Activated CD4-positive, alpha-beta T cell treated with anti-CD3 and anti-CD28 coated beads, Interleukin-2, amount 50 U/mL, for 16 hours (primary cell): ENCODE measurements around the gene MED12L.
A peak's percentile ranks its signal among the peaks of the same experiment; 100 is the strongest.
"Not testable (repeated sequence)": the region's sequence is repeated elsewhere in the genome, so short reads cannot be mapped to it uniquely, and the experiment has no call there.

Experiments used
- DNase-seq: peaks from one replicate; pipeline ENCODE4 v3.0.0-alpha.2; 2020

MED12L gene

DNA sequence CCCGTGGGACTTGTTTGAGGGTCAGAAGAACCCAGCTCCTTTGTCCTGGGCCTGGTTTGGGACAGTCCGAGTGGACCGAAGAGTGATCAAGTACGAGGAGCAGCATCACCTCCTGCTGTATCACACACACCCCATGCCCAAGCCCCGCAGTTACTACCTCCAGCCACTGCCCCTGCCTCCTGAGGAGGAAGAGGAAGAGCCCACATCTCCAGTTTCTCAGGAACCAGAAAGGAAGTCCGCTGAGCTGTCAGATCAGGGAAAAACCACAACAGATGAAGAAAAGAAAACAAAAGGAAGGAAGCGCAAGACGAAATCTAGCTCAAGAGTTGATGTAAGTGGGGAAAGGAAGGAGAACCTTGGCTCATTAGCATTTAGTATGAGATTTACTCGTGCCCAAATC lies 302.4 kb downstream of the MED12L start:
- no peak for DNase-seq

DNA sequence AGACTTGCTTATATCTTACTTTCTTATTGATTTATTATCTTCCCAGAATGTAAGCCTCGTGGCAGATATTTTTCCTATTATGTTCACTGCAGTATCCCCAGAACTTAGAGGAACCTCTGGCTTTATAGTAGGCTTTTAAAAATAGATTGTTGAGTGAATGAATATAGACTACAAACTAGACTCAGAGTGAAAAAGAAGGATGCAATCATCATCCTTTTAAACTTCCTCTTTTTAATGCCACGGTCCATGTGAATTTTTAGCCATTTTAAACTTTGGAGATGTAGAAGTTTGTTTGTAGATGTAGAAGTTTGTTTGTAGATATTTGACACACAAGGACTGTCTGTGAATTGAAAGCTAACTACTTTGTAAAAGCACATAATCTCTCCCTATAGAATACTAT lies 306.3 kb downstream of the MED12L start:
- DNase-seq, result no peak

DNA sequence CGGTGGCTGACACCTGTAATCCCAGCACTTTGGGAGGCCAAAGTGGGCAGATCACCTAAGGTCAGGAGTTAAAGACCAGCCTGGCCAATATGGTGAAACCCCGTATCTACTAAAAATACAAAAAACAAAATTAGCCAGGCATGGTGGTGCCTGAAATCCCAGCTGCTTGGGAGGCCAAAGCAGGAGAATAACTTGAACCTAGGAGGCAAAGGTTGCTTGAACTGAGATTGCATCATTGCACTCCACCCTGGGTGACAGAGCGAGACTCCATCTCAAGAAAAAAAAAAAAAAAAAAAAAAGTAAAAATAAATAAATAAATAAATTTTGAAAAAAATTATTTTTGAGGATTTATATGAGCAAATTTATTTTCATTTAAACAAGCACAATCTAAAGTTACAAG lies 306.7 kb downstream of the MED12L start:
- DNase-seq, result not testable (repeated sequence)

DNA sequence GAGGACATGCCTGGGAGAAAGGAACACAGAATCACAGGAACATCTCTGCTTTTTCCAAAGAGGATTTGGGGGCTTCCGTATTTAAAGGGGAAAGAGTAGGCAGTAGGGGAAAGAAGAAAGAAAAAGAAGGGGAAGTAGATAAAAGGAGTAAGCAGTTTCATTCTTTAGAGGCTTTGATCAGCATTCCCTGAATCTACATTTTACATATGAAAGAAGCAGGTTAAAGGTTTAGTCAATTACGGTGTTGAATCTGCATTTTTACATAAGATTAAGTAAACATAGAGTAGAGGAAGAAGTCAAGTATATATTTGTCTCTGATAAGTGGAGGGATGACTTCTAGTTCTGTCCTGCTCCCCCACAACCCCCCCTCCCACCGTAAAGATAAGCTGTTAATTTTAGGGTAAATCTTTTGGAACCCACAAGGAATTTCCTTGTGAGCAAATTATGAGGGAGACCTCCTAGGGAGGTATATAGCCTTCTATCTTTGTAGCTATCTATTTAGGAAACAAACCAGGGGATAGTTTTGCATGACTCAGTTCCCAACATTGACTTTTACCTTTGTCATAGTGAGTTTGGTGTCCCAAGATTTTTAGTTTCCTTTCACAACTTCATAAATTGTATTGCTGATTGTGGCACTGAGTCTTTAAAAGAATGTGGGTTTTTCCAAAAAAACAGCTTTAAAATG lies 307.8 kb downstream of the MED12L start:
- no peak for DNase-seq

DNA sequence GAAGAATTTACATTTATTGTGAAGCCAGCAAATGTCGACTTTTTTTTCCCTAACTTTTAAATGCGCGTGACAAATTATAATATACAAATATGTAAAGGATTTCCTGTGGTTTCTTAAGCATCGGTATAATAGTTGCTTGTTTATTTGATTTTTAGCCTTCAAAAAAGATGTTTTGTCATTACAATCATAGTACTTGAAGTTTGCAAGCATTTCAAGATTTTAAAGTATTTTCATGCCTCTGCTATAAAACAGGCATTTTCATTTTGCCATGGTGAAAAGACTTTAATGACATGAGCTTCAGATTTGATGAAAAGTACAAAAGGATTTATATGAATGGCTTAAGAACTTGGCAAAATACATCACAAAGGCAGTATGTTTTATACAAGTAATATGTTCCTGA lies 308.5 kb downstream of the MED12L start:
- no peak for DNase-seq

DNA sequence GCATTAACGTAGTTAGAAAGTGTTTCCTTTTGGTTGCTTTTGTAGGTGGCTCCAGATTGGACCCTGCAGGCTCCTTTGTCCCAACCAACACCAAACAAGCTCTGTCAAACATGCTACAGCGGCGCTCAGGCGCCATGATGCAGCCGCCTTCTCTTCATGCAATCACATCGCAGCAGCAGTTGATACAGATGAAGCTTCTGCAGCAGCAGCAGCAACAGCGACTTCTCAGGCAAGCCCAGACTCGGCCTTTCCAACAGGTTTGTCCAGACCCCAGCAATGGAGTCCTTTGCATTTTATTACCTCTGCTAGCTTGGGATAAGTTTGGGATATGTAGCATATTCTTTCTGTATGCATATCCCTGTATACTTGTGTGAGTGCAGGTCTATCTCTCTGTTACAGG lies 309.1 kb downstream of the MED12L start:
- no peak for DNase-seq

DNA sequence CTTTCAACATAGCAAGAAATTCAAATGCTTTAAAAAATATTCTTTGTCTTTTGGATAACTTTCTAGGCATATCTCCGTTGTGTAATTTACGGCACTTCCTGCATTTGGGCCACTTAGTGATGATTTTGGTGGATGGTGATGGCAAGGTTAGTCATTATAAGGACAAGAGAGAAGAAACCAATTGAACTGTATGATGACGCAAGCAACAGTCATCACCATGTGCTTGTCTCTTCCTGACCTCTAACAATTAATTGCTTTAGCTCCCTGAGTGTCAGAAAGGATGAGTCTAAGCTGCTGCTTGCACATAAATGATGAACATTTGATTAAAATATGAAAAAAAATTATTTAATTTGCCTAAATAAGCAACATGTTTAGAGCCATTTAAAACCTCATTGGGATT lies 310.3 kb downstream of the MED12L start:
- no peak for DNase-seq

DNA sequence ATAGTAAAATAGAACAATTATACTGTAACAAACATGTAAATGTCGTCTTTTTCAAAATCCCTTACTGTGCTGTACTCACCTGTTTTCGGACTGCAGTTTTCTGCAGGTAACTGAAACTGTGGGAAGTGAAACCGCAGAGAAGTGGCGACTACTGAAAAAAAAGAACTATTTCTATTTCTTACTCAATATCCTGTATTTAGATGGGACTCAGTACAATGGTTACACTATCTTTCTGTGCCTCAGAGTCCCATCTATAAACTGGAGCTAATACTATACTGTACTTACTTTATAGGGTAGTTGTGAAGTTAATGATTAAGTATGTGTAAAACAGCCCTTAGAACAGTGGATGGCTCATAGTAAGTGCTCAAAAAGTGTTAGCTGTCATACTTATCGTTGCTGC lies 313.4 kb downstream of the MED12L start:
- DNase-seq, result no peak

DNA sequence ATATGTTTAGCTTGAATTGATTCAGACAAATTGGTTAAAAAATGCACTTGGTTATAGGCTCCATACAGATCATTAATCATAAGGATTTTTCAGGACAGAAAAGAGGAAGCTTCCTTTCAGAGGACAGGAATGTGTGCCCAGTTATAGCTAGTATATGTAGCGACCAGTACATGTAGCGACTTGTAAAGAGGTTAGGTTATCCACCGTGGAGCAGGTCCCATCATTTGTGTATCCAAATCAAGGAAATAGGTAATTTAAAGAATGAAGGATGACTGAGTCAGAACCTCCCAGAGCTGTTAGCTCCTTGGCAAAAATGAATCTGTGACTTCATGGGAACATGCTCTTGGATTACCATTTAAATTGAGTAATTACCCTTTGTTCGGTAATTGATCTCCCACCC lies 314.9 kb downstream of the MED12L start:
- DNase-seq, result no peak

DNA sequence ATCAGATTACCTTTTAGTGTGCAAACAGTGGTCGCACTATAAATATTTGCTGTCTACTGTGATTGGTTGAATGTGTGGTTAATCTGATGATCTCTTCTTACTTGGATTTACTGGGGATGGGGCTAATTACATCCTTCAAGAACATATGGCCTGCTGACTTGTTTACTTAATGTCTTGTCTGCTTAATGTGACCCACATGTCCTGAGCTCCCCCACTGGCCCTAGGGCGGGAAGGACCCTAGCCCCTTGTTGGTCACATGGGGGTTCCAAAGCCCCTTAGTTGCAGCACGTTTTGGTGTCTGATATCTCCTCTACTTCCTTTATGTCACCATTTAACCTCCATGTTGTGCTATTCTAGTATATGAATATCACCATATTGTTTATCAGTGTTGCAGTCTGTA lies 316.9 kb downstream of the MED12L start:
- DNase-seq, result no peak

DNA sequence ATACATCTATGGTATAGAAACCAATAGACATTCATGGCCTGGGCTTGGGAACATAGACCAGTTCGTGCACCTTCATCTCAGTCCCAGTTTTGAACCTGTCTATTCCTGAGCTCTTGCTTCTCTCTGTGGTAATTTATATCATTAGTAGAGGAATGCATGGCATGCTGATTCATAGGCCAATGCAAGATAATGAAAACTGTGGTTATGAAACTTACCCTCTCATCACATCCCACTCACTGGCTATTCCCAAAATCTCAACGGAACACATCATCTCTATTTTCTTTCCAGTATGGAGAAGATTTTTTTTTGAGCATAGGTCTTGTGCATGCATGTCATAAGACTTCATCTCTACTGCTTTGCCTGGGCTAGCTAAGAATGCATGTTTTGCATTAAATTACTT lies 317.8 kb downstream of the MED12L start:
- DNase-seq, result no peak

DNA sequence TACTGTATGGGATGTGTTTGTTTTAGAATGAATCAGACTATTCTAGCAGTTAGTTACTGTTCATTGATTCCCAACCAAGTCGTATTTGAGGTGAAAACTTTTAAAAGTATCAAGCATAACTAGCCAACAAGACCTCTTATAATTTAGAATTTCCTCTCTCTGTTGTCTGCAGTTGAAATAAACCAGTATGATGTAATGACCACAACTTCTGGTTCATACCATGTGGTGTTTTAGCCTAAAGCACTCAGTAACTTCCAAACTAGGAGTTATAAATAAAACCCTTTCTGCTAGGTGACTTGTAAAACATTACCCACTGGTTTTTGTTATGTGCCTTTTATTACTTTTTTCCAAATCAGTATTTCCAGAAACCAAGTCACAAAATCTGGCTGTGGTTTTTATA lies 318.9 kb downstream of the MED12L start:
- DNase-seq, result no peak

DNA sequence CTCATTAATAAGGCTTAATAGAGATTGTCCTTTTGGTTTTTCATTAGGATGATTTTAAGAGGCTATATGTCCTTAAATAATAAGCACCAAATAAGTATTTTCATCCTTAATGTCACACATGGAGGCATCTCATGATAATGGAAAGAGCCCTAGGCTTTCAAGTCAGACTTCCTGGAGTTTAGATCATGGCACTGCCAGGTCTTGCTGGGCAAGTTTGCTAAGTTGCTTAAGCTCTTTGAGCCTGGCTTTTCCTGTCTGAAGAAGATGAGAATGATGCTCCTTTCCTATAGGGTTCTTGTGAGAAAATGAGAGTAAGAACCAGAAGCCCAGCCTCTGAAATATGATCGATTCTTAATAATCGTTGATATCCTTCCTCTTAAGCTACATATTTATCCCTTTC lies 322.5 kb downstream of the MED12L start:
- no peak for DNase-seq

DNA sequence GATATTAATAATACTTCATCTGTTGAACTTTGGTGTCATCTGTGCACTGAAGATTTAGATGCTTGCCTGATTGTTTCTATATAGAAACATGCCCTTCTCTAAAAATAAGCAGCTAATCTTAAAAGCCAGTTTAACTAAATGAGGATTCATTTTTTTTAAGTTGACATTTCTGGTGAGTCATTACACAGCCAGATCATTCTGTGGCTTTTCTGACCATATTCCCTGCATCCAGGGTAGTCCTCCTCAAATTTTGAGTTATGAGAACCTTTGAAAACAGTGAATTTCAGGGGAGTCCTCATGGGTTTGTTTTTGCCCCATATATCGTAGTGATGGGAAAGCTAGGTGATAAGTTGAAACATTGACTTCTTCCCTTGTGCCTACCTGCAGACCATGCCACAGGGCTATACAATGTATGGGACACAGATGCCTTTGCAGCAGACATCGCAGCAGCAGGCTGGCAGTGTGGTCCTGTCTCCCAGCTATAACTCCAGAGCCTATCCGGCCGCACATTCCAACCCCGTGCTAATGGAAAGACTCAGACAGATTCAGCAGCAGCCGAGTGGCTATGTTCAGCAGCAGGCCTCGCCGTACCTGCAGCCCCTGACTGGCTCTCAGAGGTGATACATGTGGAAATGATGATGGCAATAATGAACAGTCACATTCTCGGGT lies 325.6 kb downstream of the MED12L start:
- DNase-seq, result no peak

DNA sequence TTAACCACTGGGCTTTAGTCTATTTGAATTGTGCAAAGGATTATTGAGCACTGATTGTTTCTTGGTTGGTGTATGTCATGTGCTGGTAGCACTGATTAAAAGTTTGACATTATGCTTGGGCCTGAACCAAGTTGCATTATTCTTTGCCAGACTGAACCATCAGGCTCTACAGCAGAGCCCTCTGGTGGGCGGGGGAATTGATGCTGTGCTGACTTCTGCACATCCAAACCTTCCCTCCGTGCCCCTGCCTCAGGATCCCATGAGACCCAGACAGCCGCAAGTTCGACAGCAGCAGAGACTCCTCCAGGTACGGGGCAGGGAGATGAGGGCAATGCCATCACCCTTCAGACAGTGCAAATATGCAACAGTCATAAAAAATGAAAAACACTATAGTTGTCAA lies 327.5 kb downstream of the MED12L start:
- no peak for DNase-seq

DNA sequence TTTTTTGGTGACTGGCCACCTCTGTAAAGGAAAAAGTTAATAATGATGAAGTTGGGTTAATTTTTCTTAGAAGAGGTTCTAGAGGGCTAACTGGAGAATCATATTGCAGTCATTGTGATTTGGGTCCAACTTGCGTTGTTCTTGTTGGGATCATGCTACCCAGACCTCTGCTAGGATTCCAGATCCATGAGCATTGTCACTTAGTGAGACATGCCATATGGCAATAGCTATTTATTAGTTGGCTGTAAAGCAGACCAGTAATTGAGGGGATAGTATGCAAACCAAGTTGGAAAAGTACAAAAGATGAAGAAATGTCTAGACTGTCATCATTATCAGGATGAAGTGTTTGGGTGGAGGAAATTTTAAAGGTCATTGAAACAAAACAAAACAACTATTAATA lies 329.8 kb downstream of the MED12L start:
- no peak for DNase-seq

DNA sequence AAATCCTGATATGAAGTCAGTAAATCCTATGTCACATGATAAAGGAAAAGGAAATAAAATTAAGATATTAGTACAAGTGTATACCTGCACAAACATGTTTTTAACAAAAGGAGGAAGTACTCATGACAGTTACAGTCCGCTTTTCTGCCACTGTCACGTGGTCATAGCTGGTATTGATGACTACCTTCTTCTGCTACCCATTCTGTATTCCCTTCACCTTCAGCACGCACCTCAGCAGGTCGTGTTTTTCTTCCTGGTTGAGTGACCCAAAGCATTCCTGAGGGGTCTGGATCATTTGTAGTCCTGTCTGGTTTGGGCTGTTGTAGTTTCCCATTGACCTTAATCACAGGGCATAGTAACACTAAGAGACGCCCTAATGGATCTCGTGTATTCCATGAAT lies 334.3 kb downstream of the MED12L start:
- no peak for DNase-seq

DNA sequence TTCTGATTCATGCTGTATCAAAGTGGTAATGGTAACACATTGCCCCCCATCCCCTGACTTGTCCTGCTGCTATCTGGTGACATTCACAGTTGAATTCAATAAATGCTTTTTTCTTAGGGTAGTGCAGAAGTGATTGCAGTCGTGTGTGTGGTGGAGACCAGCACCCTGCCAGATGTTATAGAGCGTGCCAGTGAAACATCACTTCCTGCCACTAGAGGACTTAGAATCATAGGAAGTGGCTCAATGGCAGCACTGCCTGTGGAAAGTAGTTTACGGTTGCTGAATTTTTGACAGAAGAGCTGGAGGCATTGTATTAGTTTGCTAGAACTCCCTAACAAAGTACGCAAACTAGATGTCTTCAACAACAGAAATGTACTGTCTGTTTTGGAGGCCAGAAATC lies 336.5 kb downstream of the MED12L start:
- DNase-seq, result no peak

DNA sequence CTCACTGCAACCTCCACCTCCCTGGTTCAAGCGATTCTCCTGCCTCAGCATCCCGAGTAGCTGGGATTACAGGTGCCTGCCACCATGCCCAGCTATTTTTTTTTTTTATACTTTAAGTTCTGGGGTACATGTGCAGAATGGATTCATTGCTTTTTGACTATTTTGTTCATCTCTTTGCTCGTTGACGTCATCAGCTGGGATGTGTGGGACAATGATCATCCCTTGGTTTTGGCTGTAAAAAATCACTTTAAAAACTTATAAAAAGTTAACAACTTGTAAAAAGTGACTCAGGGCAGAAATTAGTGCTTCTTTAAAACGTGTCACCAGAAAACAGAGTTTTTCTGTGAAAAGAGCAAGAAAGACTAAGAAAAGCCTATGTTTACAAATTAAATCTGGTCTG lies 337.6 kb downstream of the MED12L start:
- no peak for DNase-seq

DNA sequence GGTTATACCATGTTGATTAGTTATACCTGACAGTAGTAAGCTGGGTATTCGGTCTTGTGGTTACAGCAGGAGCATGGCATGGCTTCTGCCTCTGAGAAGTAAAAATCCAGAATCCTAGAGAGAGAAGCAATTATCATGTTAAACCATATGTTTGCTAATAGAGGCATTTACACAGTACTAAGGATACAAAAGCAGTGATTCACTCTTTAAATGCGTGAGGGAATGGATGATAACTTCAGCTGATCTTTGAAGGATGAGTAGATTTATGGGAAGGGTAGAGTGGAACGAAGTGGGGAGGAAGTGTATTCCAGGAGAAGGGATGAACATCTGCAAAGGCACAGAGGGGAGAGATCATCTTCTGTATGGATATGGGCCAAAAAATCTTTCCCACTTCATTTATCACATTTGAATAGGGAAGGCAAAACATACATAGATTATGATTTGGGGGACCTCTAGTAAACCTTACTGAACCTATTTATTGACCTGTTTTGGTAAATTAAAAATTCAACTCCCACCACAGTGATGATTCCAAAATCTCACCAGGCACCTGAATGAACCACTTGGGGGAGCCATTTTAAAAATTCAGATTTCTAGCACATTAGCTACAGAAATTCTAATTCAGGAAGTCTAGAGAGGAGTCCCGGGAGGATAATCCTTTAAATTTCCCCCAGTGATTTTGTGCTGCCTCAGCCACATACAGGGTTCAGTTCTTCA lies 340.3 kb downstream of the MED12L start:
- no peak for DNase-seq

DNA sequence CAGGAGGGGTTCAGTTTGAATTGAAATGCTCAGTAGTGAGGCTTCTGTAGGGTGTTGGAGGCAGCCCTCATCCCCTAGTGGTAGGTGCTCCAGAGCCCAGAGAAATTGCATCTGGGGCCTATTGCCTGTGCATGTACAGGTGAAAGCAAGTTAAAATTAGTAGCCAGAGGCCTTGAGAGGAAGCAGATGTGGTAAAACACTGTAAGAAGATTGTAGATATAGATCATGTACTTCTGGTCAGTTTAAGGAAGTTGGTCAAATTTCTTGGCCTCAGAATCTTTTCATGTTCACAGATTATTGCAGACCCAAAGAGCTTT lies 340.8 kb downstream of the MED12L start:
- DNase-seq, result no peak

DNA sequence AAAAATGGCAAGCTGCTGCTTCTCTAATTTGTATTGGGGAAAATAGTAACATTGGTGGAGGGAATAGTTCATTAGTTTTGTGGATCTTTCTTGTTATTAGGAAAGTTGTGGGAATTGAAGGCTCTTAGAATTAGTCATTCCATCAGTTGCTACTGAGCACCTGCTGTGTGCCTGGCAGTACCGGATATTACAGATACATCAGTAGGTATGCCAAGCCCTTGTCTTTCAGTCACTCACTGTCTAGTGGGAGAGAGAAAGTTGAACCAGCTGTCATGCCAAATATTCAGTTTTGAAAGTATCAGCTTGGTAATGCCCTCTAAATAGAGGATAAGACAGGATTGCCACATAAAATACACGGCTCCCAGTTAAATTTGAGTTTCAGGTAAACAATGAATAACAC lies 342.9 kb downstream of the MED12L start:
- no peak for DNase-seq

DNA sequence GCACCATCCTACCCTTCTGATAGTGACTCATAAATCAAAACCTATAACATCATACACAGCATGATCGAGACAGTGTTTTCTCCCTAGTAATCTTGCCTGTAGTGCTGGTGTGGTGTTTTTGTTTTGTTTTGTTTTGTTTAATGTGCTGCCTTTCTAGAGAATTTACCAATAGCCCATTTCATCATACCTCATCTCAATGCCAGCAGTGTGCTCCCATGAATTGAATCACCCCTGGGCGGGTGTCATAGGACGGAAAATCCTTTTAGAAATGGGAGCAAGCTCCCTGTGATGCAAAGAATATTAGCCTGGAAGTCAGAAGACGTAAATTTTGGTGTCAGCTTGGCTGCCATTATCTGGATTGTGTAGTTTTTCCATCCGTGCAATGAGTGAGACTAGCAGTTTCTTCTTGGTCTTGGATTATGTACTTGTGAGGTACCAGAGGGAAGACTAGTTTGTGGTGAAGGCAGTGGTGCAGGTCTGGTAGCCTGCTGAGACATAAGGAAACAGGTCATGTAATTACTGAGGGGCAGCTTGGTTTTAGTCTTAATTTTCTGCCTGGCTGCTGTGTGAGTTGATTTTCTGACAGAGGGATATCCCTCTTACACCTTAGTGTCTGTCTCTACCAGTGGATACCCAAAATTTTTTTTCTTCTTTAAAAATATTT lies 345.5 kb downstream of the MED12L start:
- peak; percentile 11 for DNase-seq

DNA sequence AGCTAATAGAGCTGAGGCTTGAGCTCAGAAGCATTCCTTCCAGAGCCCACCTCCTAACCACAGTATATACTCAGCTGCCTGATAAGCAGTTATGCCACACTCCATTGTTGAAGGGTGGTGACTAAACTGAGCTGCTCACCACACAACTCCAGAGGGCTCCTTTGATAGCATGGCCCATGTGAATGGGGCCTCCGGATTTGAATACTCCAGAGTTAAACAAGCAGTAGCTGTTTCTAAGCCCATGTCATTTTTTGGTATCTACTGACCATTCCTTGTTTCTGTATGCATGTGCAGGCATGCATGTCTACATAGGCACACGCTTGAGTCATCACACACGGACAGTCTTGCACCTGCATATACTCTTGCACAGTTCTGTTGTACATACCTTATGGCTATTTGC lies 346.5 kb downstream of the MED12L start:
- DNase-seq, result no peak
